ENCODE data around the gene MAML3.

MAML3 gene

GRCh38 chr4:139802931-139803330 is 351.1 kb downstream of the MAML3 start:
- H3K4me3 ChIP-seq (ENCODE audit: control insufficient read depth, low read depth, low read length): no peak overlapping the region
- DNase-seq (ENCODE audit: low read depth): no peak
- TF ChIP-seq CTCF (IDR thresholded peaks at IDR 0.05; ENCODE audit: control insufficient read depth, insufficient read depth, low read depth, low read length, missing control alignments): no peak

- TF ChIP-seq CTCF (IDR thresholded peaks at IDR 0.05; ENCODE audit: control insufficient read depth, insufficient read depth, low read depth, low read length, missing control alignments): no peak
- DNase-seq (ENCODE audit: low read depth): no peak
- no peak overlapping the region for H3K4me3 ChIP-seq (ENCODE audit: control insufficient read depth, low read depth, low read length)
Measured at GRCh38 chr4:139802488-139802887, 351.5 kb downstream of the MAML3 start.

- DNase-seq (ENCODE audit: low read depth): no peak
- TF ChIP-seq CTCF (IDR thresholded peaks at IDR 0.05; ENCODE audit: control insufficient read depth, insufficient read depth, low read depth, low read length, missing control alignments): no peak
- no peak overlapping the region for H3K4me3 ChIP-seq (ENCODE audit: control insufficient read depth, low read depth, low read length)
Measured at GRCh38 chr4:139801895-139802294, 352.1 kb downstream of the MAML3 start.

- no peak for TF ChIP-seq CTCF (IDR thresholded peaks at IDR 0.05; ENCODE audit: control insufficient read depth, insufficient read depth, low read depth, low read length, missing control alignments)
Measured at GRCh38 chr4:139800082-139800481, 353.9 kb downstream of the MAML3 start.

GRCh38 chr4:139799615-139800014 is 354.4 kb downstream of the MAML3 start:
- no peak for DNase-seq (ENCODE audit: low read depth)
- no peak overlapping the region for H3K4me3 ChIP-seq (ENCODE audit: control insufficient read depth, low read depth, low read length)
- no peak for TF ChIP-seq CTCF (IDR thresholded peaks at IDR 0.05; ENCODE audit: control insufficient read depth, insufficient read depth, low read depth, low read length, missing control alignments)

More at GRCh38 chr4:139800082-139800481, 353.9 kb downstream of the MAML3 start:
- H3K4me3 ChIP-seq (ENCODE audit: control insufficient read depth, low read depth, low read length): no peak overlapping the region
- DNase-seq (ENCODE audit: low read depth): no peak

GRCh38 chr4:139798456-139798855 is 355.5 kb downstream of the MAML3 start:
- no peak for DNase-seq (ENCODE audit: low read depth)
- TF ChIP-seq CTCF (IDR thresholded peaks at IDR 0.05; ENCODE audit: control insufficient read depth, insufficient read depth, low read depth, low read length, missing control alignments): no peak
- no peak overlapping the region for H3K4me3 ChIP-seq (ENCODE audit: control insufficient read depth, low read depth, low read length)

GRCh38 chr4:139797287-139797686 is 356.7 kb downstream of the MAML3 start:
- TF ChIP-seq CTCF (IDR thresholded peaks at IDR 0.05; ENCODE audit: control insufficient read depth, insufficient read depth, low read depth, low read length, missing control alignments): no peak
- H3K4me3 ChIP-seq (ENCODE audit: control insufficient read depth, low read depth, low read length): no peak overlapping the region
- DNase-seq (ENCODE audit: low read depth): no peak

Data from AG09309 (cell line).